ENCODE results near the gene PLEKHD1.

The PLEKHD1 gene

GRCh38 chr14:69518289-69519101 is 34.0 kb downstream of the PLEKHD1 start:
- DNase-seq (ENCODE audit: low spot score) = no peak

- DNase-seq (ENCODE audit: low spot score) = no peak
These were observed 34.9 kb downstream of the PLEKHD1 start for GRCh38 chr14:69519204-69520100.

- DNase-seq (ENCODE audit: low spot score) = no peak
These were observed 37.5 kb downstream of the PLEKHD1 start for GRCh38 chr14:69522026-69522425.

GRCh38 chr14:69525896-69526295 is 41.4 kb downstream of the PLEKHD1 start:
- no peak for DNase-seq (ENCODE audit: low spot score)

- no peak for DNase-seq (ENCODE audit: low spot score)
These were observed 43.1 kb downstream of the PLEKHD1 start for GRCh38 chr14:69527635-69528034.

GRCh38 chr14:69528143-69528542 is 43.6 kb downstream of the PLEKHD1 start:
- no peak for DNase-seq (ENCODE audit: low spot score)

GRCh38 chr14:69528930-69529329 is 44.4 kb downstream of the PLEKHD1 start:
- DNase-seq (ENCODE audit: low spot score) = no peak

- DNase-seq (ENCODE audit: low spot score) = no peak
These were observed 45.0 kb downstream of the PLEKHD1 start for GRCh38 chr14:69529563-69529962.

- DNase-seq (ENCODE audit: low spot score) = no peak
These were observed 45.6 kb downstream of the PLEKHD1 start for GRCh38 chr14:69530095-69530494.

GRCh38 chr14:69531135-69531534 is 46.6 kb downstream of the PLEKHD1 start:
- DNase-seq (ENCODE audit: low spot score) = no peak

GRCh38 chr14:69532561-69533340 is 48.2 kb downstream of the PLEKHD1 start:
- DNase-seq (ENCODE audit: low spot score) = no peak

GRCh38 chr14:69535230-69535848 is 50.8 kb downstream of the PLEKHD1 start:
- no peak for DNase-seq (ENCODE audit: low spot score)

GRCh38 chr14:69536971-69537370 is 52.4 kb downstream of the PLEKHD1 start:
- no peak for DNase-seq (ENCODE audit: low spot score)

- DNase-seq (ENCODE audit: low spot score) = no peak
These were observed 53.4 kb downstream of the PLEKHD1 start for GRCh38 chr14:69537900-69538299.

GRCh38 chr14:69538766-69539165 is 54.2 kb downstream of the PLEKHD1 start:
- DNase-seq (ENCODE audit: low spot score) = no peak

- no peak for DNase-seq (ENCODE audit: low spot score)
These were observed 55.3 kb downstream of the PLEKHD1 start for GRCh38 chr14:69539631-69540410.

GRCh38 chr14:69540654-69541335 is 56.3 kb downstream of the PLEKHD1 start:
- DNase-seq (ENCODE audit: low spot score) = no peak

- no peak for DNase-seq (ENCODE audit: low spot score)
These were observed 57.8 kb downstream of the PLEKHD1 start for GRCh38 chr14:69542311-69542710.

- DNase-seq (ENCODE audit: low spot score) = peak; percentile 78
These were observed 59.0 kb downstream of the PLEKHD1 start for GRCh38 chr14:69543341-69544115.
